Measurements from ENCODE around the gene ITPK1.
A peak's percentile ranks its signal among the peaks of the same experiment; 100 is the strongest.

Gene ITPK1

DNA sequence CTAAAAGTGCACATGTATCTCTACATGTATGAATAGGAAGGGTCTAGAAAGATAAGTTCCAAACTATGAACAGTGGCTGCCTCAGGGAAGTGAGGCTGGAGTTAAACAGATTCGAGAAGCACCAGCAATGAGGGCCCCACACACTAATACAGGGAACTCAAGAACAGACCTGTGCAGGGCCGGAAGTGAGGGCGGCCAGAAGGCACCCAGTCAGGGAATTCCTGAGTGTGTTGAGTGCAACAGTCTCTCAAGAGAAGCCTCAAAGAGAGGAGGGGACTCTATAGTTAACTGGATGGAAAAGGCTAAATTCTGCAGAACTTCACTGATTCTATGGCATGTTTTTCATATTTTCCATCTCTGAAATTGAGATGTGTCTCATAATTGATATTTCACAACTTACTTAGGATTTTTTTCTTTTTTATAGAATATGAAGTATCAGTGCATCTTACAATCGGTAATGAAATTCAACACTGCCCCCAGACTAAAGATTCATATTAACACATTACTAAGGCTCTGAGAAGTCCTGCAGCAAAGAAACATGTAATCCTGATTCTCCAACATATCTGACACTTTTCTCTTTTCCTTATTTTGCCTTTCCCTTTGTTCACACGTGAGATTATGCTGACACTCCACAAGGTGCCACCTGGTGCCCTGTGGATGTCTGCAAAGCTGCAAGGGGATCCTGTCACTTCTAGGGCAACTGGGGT is 131.5 kb downstream of the ITPK1 start:
- no peak for DNase-seq

DNA sequence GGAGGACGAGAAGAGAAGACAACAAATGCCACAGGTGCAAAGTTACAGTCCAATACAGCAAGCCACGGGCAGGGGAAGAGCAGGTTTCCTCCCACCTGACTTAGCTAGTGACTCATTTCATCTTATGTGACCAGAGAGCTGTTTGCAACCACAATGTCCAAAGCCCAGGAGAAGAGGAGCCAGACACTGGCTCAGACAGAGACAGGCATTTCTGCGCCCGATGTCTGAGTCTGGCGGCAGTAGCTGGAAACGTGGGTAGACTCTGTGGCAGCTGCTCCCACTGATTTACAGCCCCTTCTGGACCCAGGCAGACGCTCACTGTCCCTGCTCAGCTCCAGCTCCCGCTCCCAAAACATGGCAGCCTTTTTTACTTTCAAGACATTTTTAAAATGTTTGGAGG is 132.8 kb downstream of the ITPK1 start:
- DNase-seq = no peak

DNA sequence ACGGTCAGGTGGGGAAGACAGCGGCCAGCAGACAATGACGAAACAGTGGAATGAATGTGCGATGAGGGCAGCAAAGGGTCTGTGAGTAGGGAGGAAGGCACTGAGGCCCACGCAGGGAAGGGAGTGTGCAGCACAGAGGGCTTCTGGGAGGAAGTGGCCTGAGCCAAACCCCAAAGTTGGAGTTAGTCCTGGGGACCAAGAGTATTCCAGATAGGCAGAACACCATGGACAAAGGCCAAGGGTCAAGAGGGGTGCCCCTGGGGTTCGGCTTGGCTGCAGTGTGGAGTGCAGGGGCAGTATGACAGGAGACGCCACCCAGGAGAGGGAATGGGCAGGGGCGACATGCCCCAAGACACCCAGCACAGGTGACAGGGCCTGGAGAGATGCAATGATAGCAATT is 134.0 kb downstream of the ITPK1 start:
- DNase-seq = no peak

DNA sequence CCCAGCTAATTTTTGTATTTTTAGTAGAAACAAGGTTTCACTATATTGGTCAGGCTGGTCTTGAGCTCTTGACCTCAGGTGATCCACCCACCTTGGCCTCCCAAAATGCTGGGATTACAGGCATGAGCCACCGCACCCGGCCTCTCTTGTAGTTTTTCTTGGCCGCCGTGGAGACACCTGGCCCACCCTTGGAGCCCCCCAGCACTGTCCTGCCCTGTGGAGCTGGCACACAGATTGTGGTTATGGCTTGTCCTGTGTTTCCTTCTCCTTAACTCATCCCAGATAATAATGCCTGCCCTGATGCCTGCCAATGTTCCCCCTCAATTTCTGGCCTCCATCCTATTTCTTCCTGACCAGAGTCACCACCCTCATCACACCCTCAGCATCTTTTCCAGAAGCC is 134.9 kb downstream of the ITPK1 start:
- no peak for DNase-seq

DNA sequence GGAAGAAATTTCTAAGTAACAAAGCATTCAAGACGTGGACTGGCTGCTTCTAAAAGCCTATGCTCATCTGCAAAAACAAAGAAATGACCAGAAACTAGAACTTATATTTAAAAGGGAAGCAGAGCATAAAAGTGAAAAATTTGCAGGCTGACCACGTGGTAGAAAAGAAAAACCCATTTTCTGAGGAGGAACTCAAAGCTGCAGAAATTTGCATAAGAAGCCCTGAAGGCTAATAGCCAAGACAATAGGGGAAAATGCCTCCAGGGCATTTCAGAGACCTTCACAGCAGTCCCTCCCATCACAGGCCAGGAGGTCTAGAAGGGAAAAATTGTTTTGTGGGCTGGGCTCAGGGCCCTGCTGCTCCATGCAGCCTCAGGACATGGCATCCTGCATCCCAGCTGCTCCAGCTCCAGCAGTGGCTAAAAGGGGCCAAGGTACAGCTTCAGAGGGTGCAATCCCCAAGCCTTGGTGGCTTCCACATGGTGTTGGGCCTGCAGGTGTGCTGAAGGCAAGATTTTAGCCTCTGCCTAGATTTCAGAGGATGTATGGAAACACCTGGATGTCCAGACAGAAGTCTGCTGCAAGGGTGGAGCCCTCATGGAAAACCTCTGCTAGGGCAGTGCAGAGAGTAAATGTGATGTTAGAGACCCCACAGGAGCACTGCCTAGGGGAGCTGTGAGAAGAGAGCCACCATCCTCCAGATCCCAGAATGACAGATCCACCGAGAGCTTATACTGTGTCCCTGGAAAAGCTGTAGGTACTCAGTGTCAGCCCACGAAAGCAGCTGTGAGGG is 137.3 kb downstream of the ITPK1 start:
- DNase-seq = no peak

DNA sequence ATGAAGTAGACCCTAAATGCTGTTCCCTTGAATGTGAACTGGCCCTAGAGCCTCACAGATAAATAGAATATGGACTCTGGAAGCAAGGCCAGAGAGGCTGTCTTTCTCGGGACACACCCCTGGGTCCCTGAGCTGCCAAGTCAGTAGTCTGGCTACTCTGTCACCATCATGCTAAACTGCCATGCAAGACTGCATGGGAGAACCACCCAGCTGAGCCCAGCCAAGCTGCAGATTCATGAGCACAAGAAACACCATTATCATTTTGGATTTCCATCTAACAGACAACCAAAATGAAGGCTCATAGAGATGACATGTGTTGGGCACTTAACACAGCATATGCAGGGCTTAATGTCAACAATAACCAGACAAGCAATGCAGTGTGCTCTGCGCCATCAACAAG is 139.5 kb downstream of the ITPK1 start:
- no peak for DNase-seq

DNA sequence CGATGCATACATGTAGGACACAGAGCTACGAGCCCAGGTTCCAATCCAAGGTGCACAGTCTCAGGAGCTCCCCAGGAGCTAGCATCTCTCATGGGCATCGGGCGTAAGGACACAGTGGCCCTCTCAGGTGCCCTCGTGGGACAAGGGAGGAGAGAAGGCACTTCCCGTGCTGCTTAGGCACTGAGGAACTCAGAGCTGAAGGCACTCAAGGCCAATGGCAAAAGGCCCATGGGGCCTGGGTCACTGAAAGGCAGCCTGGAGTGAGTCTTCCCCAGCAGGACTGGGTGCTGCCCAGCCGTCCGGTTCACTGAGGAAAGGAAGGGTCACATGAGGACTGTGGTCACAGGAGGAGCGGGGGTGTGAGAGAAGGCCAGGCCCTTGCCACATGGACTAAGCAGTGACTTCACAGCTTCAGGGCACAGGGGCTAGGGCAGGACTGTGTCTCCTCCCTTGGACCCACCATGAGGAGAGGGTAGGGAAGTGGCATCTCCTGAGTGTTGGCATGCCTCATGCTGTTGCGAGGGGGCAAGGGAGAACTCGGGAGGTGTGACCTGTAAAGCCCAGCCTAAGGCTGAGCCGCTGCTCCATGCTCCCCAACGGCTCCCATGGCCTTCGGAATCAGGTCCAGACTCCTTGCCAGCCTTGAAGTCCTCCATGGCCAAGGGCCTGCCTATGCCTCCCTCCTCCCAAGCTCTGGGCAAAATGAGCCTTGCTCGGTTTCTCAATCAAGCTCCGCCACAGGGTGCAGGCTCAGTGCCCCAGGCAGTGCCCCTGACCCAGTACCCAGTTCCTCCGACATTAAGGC is 141.0 kb downstream of the ITPK1 start:
- no peak for DNase-seq

DNA sequence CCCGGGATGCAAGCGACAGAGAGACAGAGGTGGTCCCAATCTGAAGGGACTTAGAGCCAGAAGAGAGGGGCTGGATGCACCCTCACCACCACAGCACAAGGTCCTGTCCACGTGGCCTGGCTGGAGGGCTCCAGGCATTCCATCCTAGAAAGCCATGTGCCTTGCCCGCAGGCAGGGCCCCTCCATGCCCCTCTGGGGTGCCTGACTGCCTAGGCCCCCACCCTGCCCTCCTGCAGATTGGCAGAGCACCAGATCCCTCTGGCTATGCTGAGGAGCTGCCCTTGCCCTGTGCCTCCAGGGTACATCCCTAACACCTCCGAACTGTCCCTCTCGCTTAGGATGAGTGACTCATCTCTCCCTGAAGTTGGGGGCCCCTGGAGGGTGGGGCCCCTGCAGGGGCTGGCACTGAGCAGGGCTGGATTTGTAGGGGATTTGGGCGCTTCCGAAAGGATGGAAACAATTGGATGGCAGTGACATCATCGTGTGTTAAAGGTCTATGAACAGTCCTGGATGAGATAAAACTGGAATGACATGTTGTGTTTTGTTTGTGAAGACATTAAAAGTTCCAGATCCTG is 141.8 kb downstream of the ITPK1 start:
- DNase-seq = no peak

DNA sequence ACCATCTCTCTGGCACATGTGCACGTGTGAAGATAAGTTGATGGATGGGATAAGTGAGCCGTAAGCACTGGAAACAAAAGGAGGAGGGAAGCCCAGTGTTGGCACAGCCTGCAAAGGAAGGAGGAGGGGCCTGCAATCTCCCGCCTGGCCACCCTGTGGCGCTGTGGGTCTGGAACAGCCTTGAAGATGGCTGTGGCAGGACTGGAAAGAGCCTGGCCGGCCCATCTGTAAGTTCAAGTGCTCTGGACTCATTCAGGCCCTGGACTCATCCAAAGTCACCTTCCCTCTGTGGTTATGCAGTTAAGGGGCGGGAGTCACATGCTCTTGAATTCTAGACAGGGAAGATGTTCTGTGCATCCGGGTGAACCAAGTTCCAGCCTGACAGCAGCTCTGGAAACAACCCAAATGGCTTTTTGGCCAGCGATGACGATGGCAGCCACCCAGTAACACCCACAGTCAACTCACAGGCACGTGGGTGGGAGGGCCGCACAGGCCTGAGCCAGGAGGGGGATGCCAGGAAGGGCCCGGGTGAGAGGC is 142.4 kb downstream of the ITPK1 start:
- peak in 1 of 2 experiments; percentile 18 for DNase-seq

DNA sequence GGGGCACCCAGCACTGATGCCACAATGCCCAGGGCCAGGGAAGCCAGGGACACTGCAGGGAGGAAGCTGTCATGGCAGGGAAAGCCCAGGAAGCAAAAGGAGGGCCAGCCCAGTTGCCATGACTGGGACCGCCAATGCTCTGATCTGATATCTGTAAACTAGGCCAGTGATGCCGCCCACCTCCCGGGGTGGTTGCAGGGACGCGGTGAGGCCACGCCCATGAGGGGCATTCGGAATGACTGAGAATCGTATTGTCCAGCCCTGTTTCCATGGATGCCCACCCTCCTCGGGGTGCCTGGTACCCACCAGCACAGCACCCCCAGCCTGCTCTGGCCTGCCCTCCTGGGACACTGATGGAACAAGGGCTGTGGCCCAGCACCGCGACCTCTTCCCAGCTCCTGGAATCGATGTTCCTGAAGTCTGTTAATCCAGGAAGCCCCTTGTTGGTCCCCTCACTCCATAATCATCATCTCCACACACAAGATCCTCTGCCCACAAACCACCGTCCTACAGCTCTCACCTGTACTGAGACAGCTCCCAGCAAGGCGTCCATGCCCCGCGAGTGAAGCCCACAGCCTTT is 144.0 kb downstream of the ITPK1 start:
- DNase-seq = no peak

DNA sequence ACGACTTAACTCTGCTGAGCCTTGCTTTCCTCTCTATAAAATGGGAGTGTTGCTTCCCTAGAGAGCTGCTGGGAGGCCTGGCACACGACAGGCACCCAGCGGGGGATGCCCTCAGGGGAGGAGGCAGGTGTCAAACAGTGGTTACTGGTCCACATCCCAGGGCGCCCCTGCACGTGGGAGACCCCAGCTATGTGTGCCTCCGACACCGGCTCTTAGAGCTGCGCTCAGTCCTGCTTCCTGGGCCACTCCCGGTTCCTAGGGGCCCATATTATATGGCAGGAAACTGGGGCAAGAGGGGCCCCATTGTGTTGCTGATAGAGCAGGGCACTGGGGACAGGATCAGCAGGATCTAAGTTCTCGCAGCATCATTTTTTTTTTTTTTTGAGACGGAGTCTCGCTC is 145.5 kb downstream of the ITPK1 start:
- no peak for DNase-seq

DNA sequence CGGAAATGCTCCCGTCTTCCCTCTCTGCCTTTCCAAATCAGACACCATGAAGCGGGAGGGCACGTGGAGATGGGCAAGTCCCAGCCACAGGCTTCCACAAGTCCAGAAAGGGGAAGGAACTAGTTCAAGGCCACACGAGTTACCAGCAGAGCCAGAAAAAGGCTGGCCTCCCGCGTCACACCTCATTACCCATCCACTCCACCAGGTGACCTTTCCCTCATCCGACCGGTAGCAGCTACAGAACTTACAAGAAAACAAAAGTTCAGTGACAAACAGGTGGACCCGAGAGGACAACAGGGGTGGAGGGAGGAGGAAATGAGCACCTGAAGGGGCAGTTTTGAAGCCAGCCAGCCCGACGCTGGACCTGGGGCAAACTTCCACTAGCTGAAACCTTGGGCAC is 145.9 kb downstream of the ITPK1 start:
- DNase-seq = no peak

DNA sequence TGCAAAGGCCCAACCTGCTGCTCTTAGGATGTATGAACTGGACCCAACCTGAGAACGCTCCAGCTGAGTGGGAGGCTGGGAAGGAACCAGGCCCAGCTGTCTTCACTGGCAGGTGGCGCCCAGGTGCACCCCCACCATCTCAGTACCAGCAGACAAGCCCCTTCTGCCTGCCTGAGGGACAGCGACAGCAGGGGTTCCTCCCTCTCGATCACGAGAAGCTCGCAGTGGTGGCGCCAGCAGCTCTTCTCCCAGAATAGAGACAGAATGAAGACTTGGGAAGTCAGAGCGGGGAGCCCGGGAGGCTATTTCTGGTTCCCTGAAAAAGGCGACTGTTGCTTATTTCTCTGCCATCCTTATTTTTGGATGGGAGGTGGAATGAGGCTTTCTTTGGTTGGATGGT is 146.3 kb downstream of the ITPK1 start:
- DNase-seq = no peak

DNA sequence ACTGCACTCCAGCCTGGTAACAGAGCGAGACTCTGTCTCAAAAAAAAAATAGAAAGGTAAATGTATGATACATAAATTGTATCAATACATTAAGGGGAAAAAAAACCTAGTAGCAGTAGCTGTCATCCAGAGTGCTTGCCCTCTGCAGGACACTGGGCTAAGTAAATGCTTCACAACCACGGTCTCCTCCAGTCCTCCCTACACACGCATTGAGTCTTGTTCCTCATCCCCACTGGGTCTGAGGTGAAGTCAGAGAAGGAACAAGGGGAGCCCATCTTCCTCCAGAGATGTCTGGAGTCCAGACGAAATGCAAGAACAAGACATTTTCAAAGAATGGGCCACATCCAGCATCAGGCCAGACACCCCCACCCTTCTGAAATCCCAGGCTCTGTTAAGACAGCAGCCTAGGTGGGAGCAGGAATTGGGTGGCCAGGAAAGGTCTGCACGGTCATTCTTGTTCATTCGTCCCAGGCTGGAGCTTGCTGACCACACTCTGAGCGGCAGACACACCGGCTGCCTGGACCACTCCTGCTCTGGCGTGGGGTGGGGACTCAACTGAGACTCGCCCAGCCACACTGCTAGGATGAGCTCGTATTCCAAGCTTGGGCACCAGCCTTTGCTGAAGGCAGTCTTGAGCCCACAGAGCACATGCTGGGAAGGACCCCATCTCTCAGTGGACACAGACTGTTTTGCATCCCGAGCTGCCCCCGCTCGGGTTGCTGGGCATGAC is 147.3 kb downstream of the ITPK1 start:
- DNase-seq = no peak

DNA sequence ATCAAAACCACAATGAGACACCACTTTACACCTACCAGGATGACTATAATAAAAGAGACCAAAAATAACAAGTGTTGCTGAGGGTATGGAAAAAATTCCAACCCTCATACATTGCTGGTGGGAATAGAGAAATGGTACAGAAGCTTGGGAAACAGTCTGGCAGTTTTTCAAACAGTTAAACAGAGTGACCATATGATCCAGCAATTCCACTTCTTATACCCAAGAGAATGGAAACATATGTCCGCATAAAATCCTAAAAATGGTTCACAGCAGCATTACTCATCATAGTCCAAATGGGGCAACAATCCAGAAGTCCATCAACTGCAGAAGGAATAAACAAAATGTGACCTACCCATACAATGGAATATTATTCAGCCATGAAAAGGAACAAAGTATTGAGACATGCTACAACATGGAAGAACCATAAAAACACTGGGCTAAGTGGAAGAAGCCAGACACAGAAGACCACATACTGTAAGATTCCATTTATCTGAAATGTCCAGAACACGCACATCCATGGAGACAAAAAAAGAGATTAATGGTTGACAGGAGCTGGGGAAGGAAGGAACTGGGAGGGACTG is 148.3 kb downstream of the ITPK1 start:
- DNase-seq = no peak

DNA sequence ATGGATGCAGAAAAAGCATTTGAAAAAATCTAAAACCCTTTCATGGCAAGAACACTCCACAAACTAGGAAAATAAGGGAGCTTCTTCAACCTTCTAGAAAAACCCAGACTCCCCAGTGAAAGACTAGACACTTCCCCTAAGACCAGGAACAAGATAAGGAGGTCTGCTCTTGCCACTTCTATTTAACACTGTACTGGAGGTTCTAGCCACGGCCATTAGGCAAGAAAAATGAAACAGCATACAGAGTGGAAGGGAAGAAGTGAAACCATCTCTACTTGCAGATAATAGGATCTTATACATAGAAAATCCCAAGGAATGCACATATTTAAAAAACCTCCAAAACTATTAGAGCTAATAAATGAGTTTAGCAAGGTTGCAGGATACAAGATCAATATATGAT is 150.4 kb downstream of the ITPK1 start:
- DNase-seq = no peak

DNA sequence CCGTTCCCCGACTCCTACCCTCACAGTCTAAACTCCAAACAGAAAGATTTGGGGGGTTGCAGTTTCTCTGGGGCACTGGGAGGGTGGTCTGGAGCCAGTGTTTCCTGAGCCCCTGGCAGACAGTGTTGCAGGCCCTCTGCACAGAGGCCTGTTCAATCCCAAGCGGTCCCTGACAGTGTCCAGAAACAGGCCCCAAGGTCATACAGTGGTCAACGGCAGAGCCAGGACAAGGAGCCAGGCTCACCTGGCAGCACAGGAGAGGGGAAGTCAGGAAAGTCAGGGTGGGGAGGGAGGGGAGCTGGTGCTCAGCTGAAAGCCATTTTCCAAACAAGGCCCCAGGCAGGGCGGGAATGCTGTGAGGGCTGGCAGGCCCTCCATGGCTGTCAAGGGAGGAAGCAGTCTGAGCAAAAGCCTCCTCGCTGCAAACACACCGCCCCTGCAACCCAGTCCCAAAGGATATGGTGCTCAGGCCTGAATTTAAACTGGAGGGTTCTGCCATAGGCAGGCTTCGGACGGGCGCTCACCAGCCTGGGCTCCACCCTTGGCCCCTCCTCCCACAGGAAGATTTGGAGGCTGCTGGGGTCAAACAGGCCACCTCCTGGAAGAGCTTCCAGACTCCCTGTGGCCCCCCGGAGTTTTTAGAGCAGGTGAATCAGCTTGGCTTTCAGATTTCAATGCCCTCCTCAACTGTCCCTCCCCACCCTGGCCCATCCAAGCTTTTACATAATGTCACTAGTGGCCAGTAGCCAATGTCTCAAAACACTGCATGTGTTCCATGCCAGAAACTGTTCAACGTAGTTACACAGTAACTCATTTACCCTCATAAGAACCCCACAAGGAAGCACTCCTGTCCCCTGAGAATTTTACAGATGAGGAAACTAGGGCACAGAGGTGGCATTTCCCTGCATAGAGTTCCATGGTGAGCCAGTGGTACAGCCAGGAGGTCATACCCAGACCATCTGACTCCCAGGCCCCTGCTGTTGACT is 151.3 kb downstream of the ITPK1 start:
- no peak for DNase-seq

DNA sequence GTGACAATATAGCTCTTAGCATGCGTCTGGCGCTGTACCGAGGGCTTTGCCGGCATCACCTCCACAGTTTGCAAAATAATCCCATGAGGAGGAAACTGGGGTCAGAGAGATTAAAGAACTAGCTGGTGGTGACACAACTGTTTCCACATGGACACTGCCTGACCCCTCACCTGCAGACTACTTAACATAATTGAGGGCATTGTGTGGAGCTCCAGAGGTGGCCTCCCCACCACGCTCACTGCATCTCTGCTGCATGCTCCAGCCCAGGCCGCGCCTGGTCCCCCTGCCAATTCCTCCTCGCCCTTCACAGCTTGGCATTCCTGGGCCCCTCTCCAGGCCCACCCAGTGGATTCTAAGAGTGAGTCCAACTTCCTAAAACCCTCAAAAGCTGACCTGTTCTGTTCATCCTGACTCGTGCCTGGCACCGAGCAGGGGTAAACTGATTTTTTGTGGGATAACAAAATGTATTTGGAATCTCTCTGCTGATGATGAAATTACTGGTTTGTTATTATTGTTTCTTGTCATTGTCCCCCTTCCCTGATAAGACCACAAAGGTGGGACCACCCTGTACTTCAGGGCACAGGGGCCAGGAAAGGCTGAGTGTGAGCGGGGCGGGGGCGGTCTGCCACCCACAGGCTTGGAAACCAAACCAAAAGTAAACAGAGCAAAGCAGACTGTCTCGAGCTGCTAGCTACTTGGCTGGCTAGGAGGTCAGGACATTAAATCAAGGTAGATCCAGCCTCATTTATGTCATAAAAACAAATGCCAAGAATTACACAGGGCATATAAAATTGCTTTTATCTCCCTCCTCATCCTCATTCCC is 152.2 kb downstream of the ITPK1 start:
- DNase-seq = no peak

DNA sequence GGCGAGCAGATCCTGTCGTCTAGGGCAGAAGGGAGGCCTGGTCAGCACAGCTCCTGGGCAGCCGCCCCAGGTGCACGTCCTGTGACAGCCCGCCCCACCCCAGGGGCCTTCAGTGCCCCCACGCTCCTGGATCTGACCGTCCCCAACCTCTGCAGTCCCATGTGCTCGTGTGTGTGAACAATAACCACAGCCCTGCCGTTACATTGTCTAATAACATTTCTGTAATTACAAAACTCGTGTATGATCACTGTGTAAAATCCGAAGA is 153.0 kb downstream of the ITPK1 start:
- no peak for DNase-seq
